K562 (cell line): ENCODE data around the gene USP31. TPM values are rescaled to one million over a fixed set of nuclear protein-coding genes. Genes with fewer than 3 reads are reported as not detected.

Experiments used
- ATAC-seq: fragments of 200-7000 bp; cut with Tn5 transposase; 3 replicates; pipeline ENCODE4 v1.9.1; 2020; ENCODE audit warnings: moderate library complexity
- Bru-seq: library from RNA; stranded (reverse); fragments of 400-500 nt; gene quantifications from one replicate; lab custom pipeline; 2021; lab: Mats Ljungman, UMichigan
- BruChase-seq, 2 experiments: library from RNA; stranded (reverse); fragments of 400-500 nt; gene quantifications; one replicate each; lab custom pipeline; 2021; lab: Mats Ljungman, UMichigan
- BruUV-seq: library from RNA; stranded (reverse); fragments of 400-500 nt; replicated peaks from 2 replicates; lab custom pipeline; 2021; lab: Mats Ljungman, UMichigan
- CTCF ChIA-PET: fragments of 300-600 bp; formaldehyde crosslinking; extraction: SDS; loops from one replicate; lab custom pipeline; 2021; ENCODE audit warnings: low intra/inter-chr PET ratio; lab: Yijun Ruan, JAX
- POLR2A ChIA-PET: fragments of 300-600, 350-650 bp; sonication (Branson Sonifier 250); formaldehyde crosslinking; extraction: SDS; loops from one replicate; lab custom pipeline; 2021; ENCODE audit warnings: antibody characterized with exemption, inconsistent platforms; lab: Yijun Ruan, JAX
- DNase-seq, 4 experiments: peaks; one replicate each; pipeline versions ENCODE4 v3.0.0 to v3.0.0-alpha.2; 2011 to 2018; ENCODE audit warnings: low spot score in 3 of 4, mixed read lengths in 3 of 4; ENCODE audit errors: extremely low read depth in 1 of 4
- FAIRE-seq: peaks from 2 replicates; lab custom pipeline; 2011; peaks lifted over from hg19 to GRCh38; lab: Jason Lieb, UNC
- H2AFZ ChIP-seq: 2 replicates; pipeline ENCODE4 v1.6.0; 2011; ENCODE audit warnings: low read depth, low read length, control low read depth, inconsistent platforms
- H3K27ac ChIP-seq: fragments of 200-600 bp; 3 replicates; pipeline ENCODE4 v1.8.0; 2011; ENCODE audit warnings: low read depth, mild to moderate bottlenecking, control low read depth, inconsistent platforms, low read length, moderate library complexity, mixed read lengths; ENCODE audit errors: extremely low read depth
- H3K27me3 ChIP-seq, 2 experiments: fragments of 300-600 bp in 1 of 2; 2 replicates in 1 of 2; 3 replicates in 1 of 2; pipeline versions ENCODE4 v1.6.0 to v1.8.0; 2011; ENCODE audit warnings: inconsistent platforms in 2 of 2, low read length in 2 of 2, mild to moderate bottlenecking in 1 of 2, mixed read lengths in 1 of 2, moderate library complexity in 1 of 2; ENCODE audit not compliant: control insufficient read depth in 2 of 2, insufficient read depth in 2 of 2
- H3K36me3 ChIP-seq: fragments of 300-600 bp; 3 replicates; pipeline ENCODE4 v1.8.0; 2011; ENCODE audit warnings: mild to moderate bottlenecking, low read length, inconsistent platforms; ENCODE audit not compliant: control insufficient read depth, insufficient read depth
- H3K4me1 ChIP-seq, 2 experiments: fragments of 200-600 bp in 1 of 2; replicated peaks in 1 of 2; 2 replicates in 1 of 2; 3 replicates in 1 of 2; pipeline versions ENCODE4 v1.5.1 to v1.8.0; 2011; ENCODE audit warnings: inconsistent platforms in 2 of 2, low read length in 2 of 2, mild to moderate bottlenecking in 1 of 2, mixed read lengths in 1 of 2, moderate library complexity in 1 of 2; ENCODE audit not compliant: control insufficient read depth in 2 of 2, insufficient read depth in 2 of 2
- H3K4me2 ChIP-seq: 2 replicates; pipeline ENCODE4 v1.6.1; 2011; ENCODE audit warnings: low read length, control low read depth, inconsistent platforms, mixed read lengths; ENCODE audit not compliant: insufficient read depth
- H3K4me3 ChIP-seq: fragments of 200-600 bp; sonication (generic), shearing (Covaris generic); 2 replicates; pipeline ENCODE4 v1.5.1; 2016; ENCODE audit warnings: control low read depth, inconsistent platforms
- H3K79me2 ChIP-seq: fragments of 200-600 bp; 3 replicates; pipeline ENCODE4 v1.8.0; 2011; ENCODE audit warnings: low read length, inconsistent platforms; ENCODE audit not compliant: control insufficient read depth, insufficient read depth
- H3K9ac ChIP-seq, 2 experiments: 2 replicates each; pipeline versions ENCODE4 v1.6.0 to v1.6.1; 2011; ENCODE audit warnings: low read depth in 2 of 2, low read length in 2 of 2, control low read depth in 1 of 2, inconsistent platforms in 1 of 2, mild to moderate bottlenecking in 1 of 2, mixed read lengths in 1 of 2; ENCODE audit not compliant: insufficient read depth in 1 of 2
- H3K9me1 ChIP-seq: one replicate; pipeline ENCODE4 v1.6.0; 2011; ENCODE audit warnings: inconsistent platforms, mild to moderate bottlenecking, low read length, moderate library complexity; ENCODE audit not compliant: control insufficient read depth, insufficient read depth
- H3K9me3 ChIP-seq: replicated peaks from 2 replicates; pipeline ENCODE4 v1.5.1; 2011; ENCODE audit warnings: low read depth, low read length, inconsistent platforms; ENCODE audit not compliant: control insufficient read depth, insufficient read depth
- H4K20me1 ChIP-seq: replicated peaks from 2 replicates; pipeline ENCODE4 v1.6.1; 2011; ENCODE audit warnings: low read length, inconsistent platforms, mixed read lengths; ENCODE audit not compliant: control insufficient read depth, insufficient read depth
- KDM1A ChIP-seq, 2 experiments: fragments of 450-650 bp; IDR thresholded peaks; 2 replicates each; pipeline ENCODE4 v1.6.1; 2016; ENCODE audit warnings: mild to moderate bottlenecking in 2 of 2
- WGBS: fragments of 100-300 bp; shearing (Covaris generic); methylation state at CpG from one replicate; pipeline ENCODE4 v1.1.6; 2016; ENCODE audit warnings: low coverage, mixed read lengths; ENCODE audit not compliant: insufficient coverage; ENCODE audit errors: missing lambda C conversion rate; 5-methylcytosine and 5-hydroxymethylcytosine counted together
- in situ Hi-C: fragments of 300-500 bp; cut with MboI; formaldehyde crosslinking; loops from 4 replicates; pipeline ENCODE4 v1.15.0; 2018; ENCODE audit warnings: inconsistent platforms, mixed read lengths
- intact Hi-C: fragments of 100-400 bp; cut with micrococcal nuclease; formaldehyde crosslinking; loops from 2 replicates; pipeline ENCODE4 v1.14.2; 2022
- long read RNA-seq, 3 experiments: library from polyadenylated mRNA in 2 of 3; library from RNA in 1 of 3; unstranded in 2 of 3; stranded (forward) in 1 of 3; transcript quantifications; one replicate each; pipeline ENCODE4 v2.0.0, GENCODE V29; 2019 to 2022
- polyA minus RNA-seq, 3 experiments: library from RNA; depleted of rRNA, polyadenylated mRNA; stranded (reverse); fragments of >200 nt; gene quantifications; 2 replicates each; pipeline ENCODE4 v1.2.3, GENCODE V29; 2011
- polyA plus RNA-seq, 8 experiments: library from polyadenylated mRNA; depleted of rRNA in 4 of 8; stranded (reverse) in 5 of 8; unstranded in 3 of 8; fragments of >200 nt; fragmentation: Nextera tagmentation in 2 of 8; fragmentation: Illumina TruSeq in 1 of 8; extraction: Ambion mirVana in 2 of 8; extraction: Trizol in 1 of 8; gene quantifications; 2 replicates each; pipeline versions ENCODE4 v1.2.1 to v1.2.3, GENCODE V29; 2011 to 2014; ENCODE audit warnings: inconsistent platforms in 1 of 8, missing spikeins in 1 of 8
- total RNA-seq, 7 experiments: library from RNA; depleted of rRNA in 6 of 7; stranded (reverse); fragments of >200 nt in 6 of 7; fragmentation: Illumina TruSeq in 2 of 7; extraction: Trizol in 2 of 7; gene quantifications; 2 replicates each; pipeline versions ENCODE4 v1.2.1 to v1.2.3, GENCODE V29; 2011 to 2021; ENCODE audit warnings: low replicate concordance in 1 of 7

Gene USP31, protein sequence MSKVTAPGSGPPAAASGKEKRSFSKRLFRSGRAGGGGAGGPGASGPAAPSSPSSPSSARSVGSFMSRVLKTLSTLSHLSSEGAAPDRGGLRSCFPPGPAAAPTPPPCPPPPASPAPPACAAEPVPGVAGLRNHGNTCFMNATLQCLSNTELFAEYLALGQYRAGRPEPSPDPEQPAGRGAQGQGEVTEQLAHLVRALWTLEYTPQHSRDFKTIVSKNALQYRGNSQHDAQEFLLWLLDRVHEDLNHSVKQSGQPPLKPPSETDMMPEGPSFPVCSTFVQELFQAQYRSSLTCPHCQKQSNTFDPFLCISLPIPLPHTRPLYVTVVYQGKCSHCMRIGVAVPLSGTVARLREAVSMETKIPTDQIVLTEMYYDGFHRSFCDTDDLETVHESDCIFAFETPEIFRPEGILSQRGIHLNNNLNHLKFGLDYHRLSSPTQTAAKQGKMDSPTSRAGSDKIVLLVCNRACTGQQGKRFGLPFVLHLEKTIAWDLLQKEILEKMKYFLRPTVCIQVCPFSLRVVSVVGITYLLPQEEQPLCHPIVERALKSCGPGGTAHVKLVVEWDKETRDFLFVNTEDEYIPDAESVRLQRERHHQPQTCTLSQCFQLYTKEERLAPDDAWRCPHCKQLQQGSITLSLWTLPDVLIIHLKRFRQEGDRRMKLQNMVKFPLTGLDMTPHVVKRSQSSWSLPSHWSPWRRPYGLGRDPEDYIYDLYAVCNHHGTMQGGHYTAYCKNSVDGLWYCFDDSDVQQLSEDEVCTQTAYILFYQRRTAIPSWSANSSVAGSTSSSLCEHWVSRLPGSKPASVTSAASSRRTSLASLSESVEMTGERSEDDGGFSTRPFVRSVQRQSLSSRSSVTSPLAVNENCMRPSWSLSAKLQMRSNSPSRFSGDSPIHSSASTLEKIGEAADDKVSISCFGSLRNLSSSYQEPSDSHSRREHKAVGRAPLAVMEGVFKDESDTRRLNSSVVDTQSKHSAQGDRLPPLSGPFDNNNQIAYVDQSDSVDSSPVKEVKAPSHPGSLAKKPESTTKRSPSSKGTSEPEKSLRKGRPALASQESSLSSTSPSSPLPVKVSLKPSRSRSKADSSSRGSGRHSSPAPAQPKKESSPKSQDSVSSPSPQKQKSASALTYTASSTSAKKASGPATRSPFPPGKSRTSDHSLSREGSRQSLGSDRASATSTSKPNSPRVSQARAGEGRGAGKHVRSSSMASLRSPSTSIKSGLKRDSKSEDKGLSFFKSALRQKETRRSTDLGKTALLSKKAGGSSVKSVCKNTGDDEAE (N-terminal part only)
- 21.0 and 33.7 TPM in 2 replicates for total RNA-seq (2011; cell fraction: chromatin; rRNA removed; ENCODE audit: low replicate concordance)
- 12.5 and 14.6 TPM in 2 replicates for total RNA-seq (2011; cell fraction: nucleolus; rRNA removed)
- 21.9 and 31.5 TPM in 2 replicates for total RNA-seq (2011; cell fraction: nucleoplasm; rRNA removed)
- total RNA-seq (2014; rRNA removed): 1.8 and 2.9 TPM in 2 replicates
- 3.3 and 3.4 TPM in 2 replicates for total RNA-seq (2014; rRNA removed; fragmentation: Illumina TruSeq; extraction: Trizol)
- total RNA-seq (2015; rRNA removed; fragmentation: Illumina TruSeq; extraction: Trizol): 3.6 and 3.7 TPM in 2 replicates
- total RNA-seq (2021): 4.0 and 4.9 TPM in 2 replicates
- polyA plus RNA-seq (2011; rRNA removed): 4.3 and 4.8 TPM in 2 replicates
- 2.7 and 3.1 TPM in 2 replicates for polyA plus RNA-seq (2011; cell fraction: cytosol; rRNA removed)
- polyA plus RNA-seq (2011; cell fraction: nucleus; rRNA removed): 11.9 and 16.3 TPM in 2 replicates
- polyA plus RNA-seq (2012): 1.0 and 1.8 TPM in 2 replicates
- 2.6 and 2.7 TPM in 2 replicates for polyA plus RNA-seq (2014; fragmentation: Illumina TruSeq; extraction: Trizol)
- 1 to 10 TPM in 1 of 2 experiments, under 1 TPM in 1; 0.56 to 1.2 TPM for polyA plus RNA-seq (2014; fragmentation: Nextera tagmentation; extraction: Ambion mirVana)
- polyA plus RNA-seq (2014; rRNA removed): 2.6 and 2.7 TPM in 2 replicates
- polyA minus RNA-seq (2011; rRNA and poly(A)+ RNA removed): 11.4 and 12.4 TPM in 2 replicates
- polyA minus RNA-seq (2011; cell fraction: cytosol; rRNA and poly(A)+ RNA removed): 3.4 and 4.8 TPM in 2 replicates
- 13.3 and 16.9 TPM in 2 replicates for polyA minus RNA-seq (2011; cell fraction: nucleus; rRNA and poly(A)+ RNA removed)
- percentile 68 among the genes with signal in this experiment for Bru-seq, nascent RNA
- percentile 72 among the genes with signal in this experiment for BruChase-seq, experiment 1, labeled RNA remaining after a 2-hour chase
- BruChase-seq, experiment 2, labeled RNA remaining after a 6-hour chase: percentile 73 among the genes with signal in this experiment
- long read RNA-seq, experiment 1, full-length matches to known transcripts: 2 of 12 reads
- long read RNA-seq, experiment 1, partial matches to known transcripts: 6 of 12 reads
- long read RNA-seq, experiment 1, other reads (novel, unspliced or antisense): 4 of 12 reads
- long read RNA-seq, experiment 2, partial matches to known transcripts: 2 of 3 reads
- long read RNA-seq, experiment 2, other reads (novel, unspliced or antisense): 1 of 3 reads
- long read RNA-seq, experiment 3: 0 reads

DNA sequence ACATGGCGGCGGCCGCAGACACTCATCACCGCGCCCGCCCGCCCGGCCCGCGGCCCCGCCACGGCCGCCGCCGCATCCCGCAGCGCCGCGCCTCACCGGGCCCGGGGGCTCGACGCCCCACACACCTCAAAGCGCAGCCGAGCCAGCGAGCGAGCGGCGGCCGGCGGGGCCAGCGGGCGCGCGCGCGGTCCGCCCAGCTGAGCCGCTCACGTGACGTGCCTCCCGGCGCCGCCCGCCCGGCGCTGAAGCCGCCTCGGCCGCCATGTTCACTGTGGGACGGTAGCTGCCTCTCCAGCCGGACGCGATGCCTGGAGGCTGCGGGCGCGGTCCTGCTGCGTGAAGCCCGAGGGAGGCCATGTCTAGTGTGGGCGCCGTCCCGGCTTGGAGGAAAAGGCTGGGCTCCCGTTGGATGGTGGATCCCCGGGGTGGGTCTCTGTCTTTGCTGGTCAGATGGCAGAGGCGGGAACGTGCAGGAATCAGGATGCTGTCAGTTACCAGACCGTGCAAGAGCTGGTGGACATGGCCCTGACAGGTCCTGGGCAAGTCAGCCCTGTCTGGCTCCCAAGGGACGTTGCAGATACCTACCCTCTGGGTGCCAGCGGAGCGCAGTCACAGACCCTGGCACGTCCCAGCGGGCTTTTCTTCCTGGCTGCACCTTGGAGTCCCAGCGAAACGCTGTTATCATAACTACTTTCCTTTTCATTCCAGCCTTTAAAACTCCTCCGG lies at the start of gene USP31:
Gene USP31 (minus strand): TSS at position 186 of the 726 bp plus-strand sequence. CDS start 182 bp downstream, at position 4.
- DNase-seq (peak; percentile 88 to 96 (median 89)), FAIRE-seq (peak; percentile 55), ATAC-seq (peak; percentile 100)
- Histone ChIP-seq H3K9me1 (no peaks in the 10 kb centered on the region), H3K27me3 (peaks cover 0 to 6% of the 10 kb centered on the region in 2 experiments; a peak in 3 of 5 replicates), H3K27ac (peak within 1 kb of the TSS; percentile 60; the same call in 2 of the 3 replicates), H2AFZ (peak within 1 kb of the TSS; percentile 97), H3K36me3 (no peaks in the 10 kb centered on the region), H4K20me1 (no peaks in the 10 kb centered on the region; the same call in 1 of the 2 replicates), H3K4me2 (peak within 1 kb of the TSS; percentile 89), H3K79me2 (peaks cover 16% of the 10 kb centered on the region), H3K9me3 (no peaks in the 10 kb centered on the region), H3K4me3 (peak within 1 kb of the TSS; percentile 46), H3K4me1 (peaks cover 8 to 20% of the 10 kb centered on the region in 2 experiments; a peak in 4 of 5 replicates), H3K9ac (peak within 1 kb of the TSS; percentile 40 to 95)
- POLR2A ChIA-PET: interaction anchor here (1.4 kb wide), 1 partner anchor 15 kb away, joined by 5 read pairs; no protein-coding TSS in a partner anchor
- CTCF ChIA-PET: no interaction called here
- in situ Hi-C loops (no loop called here), intact Hi-C loops (no loop called here)
- WGBS: 4% methylated on average over 15 of the region's 75 CpGs
- no TSS peak for BruUV-seq
- TF ChIP-seq KDM1A (IDR thresholded peaks at IDR 0.05): no peak
